ENCODE data around the gene USP28.
"Not testable (repeated sequence)": the region's sequence is repeated elsewhere in the genome, so short reads cannot be mapped to it uniquely, and the experiment has no call there.

The USP28 gene

DNA sequence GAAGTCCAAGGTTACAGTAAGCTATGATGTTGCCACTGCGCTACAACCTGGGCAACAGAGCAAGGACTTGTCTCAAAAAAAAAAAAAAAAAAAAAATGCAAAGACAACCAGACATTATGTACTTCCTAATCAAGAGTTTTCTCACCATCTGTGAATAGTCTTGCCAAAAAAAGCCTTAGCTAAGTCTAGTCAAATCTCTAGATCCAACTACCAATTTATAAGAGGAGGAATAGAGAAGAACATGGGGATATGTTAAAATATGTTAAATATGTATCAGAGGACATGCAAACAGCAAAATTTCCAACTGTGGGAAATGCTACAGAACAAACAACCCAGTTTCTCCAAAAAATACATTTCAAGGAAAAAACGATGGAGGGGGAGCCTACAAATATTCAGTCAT is 45.6 kb downstream of the USP28 start:
- DNase-seq, result no peak

DNA sequence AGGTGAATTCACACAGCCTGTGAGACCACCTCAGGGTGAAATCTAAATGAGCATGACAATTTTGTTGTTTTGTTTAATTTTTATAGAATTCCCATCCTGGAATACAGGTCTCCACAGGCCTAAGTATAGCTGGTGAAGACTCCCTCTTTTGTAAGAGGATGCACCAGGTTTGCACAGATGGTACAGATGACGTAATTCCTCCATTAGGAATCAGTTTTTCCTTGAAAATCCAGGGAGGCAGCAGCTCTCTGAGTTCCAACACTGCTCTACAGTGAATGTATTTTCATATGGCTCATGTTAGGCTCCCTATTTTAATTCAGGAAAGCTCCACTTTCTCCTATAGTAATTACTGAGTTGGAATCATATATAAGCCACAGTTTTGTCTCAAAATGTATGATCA is 47.2 kb downstream of the USP28 start:
- no peak for DNase-seq

DNA sequence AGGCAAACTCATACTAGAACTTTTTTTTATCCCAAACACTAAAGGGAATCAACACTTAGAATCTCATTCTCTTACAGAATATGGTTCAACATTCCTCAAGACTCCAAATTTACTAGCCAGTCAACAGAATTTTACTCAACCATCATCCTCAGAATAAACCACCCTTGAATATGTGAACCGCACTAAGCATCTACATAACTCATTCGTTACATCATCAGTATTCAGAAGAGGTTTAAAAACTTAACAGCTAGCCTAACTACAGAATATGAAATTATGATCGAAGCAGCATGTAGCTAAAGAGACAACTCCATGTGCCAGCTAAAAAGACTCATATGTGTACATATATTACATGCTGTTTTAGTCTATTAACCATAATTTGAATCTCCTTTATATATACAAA is 47.9 kb downstream of the USP28 start:
- no peak for DNase-seq

DNA sequence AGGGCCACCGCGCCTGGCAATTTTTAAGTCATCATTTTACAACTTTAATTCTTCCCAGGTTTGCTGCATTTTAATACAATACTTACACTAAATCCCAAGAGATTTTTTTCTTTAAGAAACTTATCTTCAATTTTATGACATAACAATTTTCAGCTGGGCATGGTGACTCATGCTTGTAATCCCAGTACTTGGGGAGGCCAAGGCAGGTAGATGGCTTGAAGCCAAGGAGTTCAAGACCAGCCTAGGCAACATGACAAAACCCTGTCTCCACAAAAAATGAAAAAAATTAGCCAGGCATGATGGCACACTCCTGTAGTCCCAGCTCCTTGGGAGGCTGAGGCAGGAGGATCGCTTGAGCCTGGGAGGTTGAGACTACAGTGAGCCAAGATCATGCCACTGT is 56.9 kb downstream of the USP28 start:
- DNase-seq, result no peak

DNA sequence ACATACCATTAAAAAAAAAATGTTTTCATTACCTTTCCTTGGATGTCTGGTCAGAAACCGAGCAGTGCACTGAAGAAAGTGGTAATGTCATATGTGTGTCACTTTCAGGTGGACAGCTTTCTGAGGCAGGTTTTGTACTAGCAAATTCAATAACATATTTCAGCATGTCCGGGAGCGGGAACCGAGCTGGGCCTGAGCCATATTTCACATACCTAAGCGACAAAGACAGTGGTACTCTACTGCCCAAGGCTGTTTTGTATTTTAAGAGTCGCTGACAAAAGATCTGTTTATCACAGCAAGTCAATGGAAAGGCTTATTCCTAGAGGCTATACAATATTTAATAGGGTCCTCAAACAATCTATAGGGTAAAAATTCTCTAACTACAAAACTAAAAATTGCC is 57.7 kb downstream of the USP28 start:
- no peak for DNase-seq

DNA sequence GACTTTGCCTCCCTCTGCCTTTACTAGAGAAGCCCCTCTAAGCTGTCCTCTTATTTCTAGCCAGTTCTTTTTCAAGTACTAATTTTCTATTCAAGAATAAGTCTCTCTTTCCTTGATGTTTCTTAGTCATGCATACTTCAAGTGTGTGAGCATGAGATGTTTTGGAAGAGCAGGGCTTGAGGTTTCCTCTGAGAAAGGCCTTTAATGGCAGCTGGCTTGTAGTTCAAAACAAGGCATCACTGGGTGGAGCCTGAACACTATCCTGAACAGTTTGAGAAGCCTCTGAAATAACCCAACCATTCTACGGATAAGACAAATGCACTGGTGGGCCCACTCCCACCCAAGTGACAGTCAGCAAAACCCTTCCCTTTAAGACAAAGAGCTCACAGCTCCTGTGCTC is 58.2 kb downstream of the USP28 start:
- DNase-seq, result no peak

DNA sequence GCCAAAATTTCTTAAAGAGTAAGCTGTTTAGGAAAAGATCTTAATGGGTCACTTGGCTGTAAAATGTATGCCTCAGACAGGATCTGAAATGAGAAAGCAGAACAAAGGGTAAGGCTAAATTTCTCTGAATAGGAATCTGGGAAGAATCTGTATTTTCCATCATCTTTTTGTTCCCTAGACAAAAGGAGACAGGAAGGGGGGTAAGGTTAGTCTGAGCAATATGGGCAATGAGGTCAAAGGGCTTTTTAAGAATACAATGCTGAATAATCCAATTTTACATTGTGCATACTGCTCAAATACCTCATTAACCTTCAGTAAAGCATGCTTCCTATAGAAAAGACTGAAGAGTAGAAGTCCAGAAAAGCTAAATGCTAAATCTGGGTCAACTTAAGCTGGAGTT is 61.2 kb downstream of the USP28 start:
- no peak for DNase-seq

DNA sequence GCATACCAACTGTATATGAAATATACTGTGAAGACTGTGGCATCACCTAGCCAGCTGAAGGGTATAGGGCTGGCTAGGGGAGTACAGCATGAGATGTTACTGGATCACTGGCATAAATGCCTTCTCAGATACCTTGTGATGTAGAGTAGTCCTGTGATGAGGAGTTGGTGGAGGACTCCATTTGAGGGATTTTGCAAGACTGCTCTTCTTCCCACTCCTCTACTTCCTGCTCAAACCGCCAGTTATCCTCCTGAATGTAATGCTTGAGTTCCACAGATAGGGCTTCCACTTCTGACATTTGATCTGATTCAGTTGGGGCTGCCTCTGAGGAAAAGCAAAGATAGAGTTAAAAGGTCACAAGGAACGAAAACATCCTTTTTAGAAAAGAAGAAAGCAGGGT is 66.4 kb downstream of the USP28 start:
- no peak for DNase-seq

DNA sequence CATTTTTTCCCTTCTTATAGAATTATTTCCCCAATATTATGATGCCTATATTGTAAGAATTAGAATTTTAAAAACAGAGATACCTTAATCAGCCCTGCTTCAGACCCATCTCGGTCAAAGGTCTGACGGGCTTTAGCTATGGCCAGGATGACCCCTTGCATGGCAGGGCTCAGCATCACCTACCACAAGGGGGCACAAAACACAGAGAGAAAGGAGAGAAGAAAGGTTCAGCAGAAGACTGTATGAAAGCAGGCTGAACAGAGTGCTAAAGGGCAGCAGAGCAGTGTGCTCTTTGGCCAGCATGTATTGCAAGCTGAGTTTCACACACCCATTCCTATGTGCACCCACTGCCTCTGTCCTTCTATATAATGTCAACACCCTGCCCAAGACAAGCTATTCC is 69.0 kb downstream of the USP28 start:
- no peak for DNase-seq

DNA sequence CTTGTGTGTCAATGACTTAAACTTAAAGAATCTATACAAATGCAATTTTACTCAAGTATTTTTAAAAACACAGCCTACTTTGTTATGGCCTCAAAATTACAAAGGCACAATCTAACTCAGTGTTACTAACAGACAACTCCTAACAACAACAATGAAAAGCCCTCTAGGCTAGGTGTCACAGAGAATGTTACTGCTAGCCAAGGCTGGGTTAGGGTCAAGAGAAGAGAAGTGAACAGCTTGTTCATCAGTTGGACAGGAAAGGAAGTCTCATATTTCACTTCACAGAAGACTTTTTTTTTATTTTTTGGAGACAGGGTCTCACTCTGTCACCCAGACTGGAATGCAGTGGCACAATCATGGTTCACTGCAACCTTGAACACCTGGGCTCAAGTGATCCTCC is 69.7 kb downstream of the USP28 start:
- DNase-seq, result no peak

DNA sequence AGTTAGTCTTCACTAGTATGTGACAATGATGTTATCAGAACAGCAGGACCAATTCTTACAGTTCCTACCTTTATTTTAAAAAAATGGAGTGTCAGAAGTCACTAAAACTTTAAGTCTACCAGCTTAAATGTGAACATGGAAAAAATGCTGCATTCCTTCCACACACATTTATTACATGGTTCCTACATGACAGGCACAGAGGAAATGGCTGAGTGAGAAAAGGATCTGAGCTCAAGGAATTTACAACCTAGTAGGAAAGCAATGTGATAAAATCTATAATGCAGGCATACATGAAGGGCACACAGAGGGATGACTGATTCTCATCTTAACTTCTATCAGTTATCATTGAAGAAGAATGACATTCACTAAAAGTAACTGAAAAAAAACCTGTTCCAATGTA is 72.8 kb downstream of the USP28 start:
- DNase-seq, result no peak

DNA sequence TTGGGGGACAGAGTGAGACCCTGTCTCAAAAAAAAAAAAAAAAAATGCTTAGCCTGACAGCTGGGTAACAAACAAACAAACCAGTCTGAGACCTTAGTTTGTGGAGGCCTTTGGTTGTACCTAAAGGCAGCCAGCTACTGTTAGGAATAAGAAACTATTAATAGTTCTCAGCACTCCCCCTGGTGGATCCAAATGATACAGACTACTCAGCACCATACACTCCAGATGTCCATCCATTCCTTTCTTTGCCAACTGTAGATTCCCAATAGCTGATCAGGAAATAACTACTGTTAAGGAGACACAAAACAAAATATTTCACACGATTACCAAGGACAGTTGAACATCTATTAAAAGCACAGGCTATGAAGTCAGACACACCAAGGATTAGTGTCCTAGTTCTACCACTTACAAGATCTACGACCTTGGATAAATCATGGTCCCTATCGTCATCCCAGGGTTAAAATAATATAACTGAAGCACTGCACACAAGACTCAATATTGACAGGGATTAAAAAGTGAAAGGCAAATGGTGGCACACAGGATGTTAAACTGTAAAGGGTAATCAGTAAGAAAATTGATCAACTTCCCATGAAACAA is 78.6 kb downstream of the USP28 start:
- no peak for DNase-seq

DNA sequence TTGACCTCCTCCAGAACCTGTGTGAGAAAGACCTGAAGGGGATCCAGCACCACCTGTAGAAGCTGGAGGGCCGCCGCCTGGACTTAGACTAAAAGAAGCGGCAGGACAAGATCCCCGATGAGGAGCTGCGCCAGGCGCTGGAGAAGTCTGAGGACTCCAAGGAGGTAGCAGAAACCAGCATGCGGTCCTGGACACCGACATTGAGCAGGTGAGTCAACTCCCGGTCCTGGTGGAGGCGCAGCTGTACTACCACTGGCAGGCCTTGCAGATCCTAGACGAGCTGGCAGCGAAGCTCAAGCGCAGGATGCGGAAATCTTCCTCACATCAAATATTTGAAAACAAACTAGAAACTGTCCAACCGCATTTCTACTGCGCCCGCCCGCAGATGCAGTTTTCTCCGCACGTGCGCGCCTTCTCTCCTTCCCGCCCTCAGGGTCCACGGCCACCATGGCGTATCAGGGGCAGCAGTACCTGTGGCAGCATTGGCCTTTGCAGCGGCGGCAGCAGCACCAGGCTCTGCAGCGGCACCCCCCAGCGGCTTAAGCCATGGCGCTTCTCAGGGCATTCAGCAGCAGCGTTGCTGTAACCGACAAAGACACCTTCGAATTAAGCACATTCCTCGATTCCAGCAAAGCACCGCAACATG is 85.6 kb downstream of the USP28 start:
- DNase-seq, result no peak

DNA sequence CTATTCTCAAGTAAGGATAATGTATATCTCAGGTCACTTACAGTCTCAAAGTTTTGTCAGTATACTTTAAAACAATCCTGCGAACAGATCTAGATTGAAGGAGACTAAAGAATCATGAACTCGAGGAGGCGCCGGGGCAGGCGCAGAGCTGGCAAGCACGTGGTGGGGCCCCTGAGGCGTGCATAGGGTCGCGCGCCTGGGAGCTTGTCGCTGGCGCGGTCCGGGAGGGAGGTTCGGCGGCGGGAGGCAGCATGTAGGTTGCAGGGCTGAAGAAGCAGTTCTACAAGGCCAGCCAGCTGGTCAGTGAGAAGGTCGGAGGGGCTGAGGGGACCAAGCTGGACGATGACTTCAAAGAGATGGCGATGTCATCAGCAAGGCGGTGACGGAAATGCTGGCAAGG is 86.4 kb downstream of the USP28 start:
- DNase-seq, result not testable (repeated sequence)

DNA sequence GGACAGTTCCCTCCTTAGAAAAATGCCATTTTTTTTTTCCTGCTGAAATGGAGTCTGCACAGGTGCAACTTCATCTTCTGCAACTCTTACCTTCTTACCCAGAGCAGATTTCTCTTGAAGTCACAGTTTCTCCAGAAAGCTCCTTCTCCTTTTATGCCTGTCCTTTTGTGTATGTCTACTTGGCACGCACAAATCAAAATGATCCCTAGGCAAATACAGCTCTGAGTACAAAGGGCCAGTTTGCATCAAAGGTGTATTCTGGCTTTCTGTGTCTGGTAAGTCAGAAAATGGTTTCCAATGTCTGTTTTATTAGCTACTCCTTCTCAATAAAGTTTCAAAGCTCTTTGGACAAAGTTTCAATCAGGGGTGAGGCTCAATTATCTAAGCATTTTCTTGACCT is 93.2 kb downstream of the USP28 start:
- DNase-seq, result no peak

DNA sequence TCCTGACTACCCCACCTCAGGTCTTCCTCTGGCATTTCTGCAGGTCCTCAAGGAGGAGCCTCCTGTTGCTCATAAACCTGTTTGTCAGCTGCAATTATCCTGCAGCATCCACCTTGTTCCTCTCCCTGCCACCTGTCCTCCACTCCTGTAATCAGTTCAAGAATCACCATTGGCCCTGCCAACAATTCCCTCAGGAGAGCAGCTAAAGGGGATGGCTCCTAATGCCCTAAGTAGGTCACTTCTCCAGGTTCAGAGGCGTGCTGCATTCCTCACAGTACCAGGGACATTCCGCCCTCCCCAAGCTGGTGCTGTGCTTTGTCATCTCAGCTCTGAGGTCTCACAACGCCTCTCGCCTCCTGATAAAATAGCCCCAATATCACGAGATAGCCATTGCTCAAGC is 93.7 kb downstream of the USP28 start:
- DNase-seq, result no peak

DNA sequence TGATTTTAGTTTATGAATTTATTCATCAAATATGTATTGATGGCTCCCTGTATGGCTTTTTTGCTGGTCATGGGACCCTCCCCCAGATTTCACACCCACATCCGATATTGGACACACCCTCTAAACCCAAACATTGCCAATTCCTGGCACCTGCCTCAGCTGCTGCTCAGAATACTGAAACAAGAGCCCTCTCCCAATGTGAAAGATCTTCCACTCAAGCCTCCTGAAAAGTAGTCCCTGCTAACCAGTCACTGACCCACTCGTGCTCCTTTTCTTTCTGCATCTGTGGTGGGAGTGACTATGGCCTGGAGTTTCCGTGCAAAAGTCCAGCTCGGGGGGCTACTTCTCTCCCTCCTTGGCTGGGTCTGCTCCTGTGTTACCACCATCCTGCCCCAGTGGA is 95.9 kb downstream of the USP28 start, which contains the start of gene CLDN25:
CLDN25 (plus strand) TSS at position 301 of the 400 bp plus-strand sequence; CDS start at position 301, 0 bp downstream.
- DNase-seq, result no peak

DNA sequence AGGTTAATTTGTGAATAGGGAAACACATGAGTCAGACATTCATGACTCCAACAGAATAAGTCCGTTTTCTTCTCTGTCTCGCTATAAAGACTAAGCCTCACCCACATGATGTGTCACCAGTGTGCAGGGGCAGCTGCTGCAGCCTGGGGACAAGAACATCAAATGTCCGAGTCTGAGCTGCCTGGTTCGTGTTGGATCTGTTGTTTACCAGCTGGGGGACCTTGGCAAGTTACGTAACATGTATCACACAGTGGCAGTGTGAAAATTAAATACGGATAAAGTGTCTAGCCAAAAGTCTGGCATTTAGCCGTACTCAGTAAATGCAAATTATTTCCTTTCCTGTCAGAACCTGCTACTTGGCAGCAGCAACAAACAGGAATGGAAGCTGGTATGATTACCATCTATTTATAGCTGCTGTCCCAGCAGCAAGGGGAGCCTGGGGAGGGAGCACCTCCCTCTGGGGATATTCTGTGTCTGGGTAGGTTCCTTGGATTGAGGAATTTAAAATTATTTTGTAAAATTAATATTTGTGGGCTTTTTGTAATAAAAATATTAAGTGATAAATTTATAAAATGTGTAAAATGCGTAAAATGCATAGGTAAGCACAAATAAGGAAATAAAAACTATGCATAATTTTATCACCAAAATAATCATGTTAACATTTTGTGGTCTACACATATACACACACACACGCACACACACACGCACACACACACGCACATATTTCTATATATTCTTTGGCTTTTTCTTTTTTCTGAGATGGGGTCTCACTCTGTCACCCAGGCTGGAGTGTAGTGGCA is 97.1 kb downstream of the USP28 start:
- no peak for DNase-seq

DNA sequence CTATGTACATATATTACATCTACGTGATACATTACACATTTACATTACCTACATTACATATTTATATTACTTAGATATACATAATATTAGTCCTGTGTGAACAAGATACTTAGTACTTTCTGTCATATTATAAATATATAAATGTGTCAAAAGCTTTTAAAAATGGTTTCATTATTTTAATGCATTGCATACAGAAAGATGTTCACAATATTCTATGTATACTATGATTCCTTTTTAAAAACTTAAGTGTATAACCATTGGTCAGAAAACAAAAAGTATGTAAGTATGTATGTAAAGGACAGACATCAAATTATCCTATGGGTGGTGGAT is 101.2 kb downstream of the USP28 start:
- no peak for DNase-seq

DNA sequence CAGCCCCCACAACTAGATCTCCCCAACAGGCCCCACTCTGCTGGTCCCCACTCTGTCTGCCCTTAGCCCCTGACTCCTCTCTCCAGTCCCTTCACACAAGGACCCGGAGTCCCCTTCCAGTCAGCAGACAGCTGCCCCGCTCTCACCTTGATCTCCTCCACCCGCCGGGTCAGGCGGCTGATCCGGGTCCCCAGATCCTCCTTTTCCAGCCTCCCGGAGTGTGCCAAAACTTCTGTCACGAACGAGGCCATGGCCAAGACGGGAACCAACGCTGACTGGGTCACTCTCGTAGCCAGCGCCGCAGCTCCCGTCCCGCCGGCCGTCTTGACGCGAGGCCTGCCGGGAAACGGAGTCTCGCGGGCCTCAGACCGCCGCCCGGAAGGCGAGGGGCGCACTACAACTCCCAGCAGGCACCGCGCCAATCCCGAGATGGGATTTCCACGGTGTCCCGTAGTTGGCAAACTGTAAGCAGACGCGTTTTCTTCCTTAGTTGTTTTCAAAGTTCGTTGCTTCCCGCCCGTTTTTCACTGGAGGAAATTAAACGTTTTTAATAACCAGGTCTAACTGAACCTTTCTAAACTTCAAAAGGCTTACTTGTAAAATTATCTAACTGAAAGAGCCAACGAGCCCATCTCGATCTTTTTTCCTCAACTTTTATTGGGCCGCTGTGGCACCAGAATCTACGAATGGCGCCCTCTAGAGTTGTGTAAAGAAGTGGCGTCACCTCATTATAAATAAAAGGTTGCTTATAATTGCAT is 101.8 kb downstream of the USP28 start, which contains the start of gene ZW10:
ZW10 (minus strand) TSS at position 277 of the 758 bp plus-strand sequence; CDS start at position 251, 26 bp downstream.
- peak; percentile 87 for DNase-seq

DNA sequence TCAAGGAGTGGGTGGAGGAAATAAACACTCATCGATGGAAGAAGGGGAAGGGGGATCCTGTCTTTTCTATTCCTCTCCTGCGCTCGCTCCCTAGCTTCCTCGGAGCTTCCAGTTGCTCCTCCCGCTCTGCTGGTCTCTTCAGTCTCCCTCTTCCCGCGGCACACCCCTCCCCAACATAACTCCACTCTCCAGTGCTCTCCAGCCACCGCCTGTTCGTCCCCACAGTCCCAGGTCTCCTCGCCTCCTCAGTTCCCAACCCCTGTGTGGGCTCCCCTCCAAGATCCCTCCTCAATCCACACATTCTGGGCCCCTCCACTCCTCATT is 102.3 kb downstream of the USP28 start:
- DNase-seq, result no peak

DNA sequence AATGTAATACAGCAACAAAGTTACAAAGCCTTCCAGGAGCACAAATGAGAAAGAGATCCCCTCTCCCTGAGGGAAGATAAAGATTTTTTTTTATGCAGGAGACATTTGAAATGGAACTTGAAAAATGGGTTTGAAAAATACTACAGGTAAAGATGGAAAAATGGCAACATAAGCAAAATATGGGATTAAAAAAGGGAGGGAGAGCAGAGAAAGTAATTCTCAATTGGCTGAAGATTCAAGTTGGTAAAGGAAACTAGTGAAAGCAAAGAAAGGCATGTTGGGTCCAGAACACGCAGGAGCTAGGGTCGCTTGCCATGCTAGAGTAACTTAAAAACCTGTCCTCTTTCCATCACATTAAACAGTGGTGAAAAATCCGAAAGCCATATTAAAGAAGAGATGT is 103.4 kb downstream of the USP28 start:
- no peak for DNase-seq

DNA sequence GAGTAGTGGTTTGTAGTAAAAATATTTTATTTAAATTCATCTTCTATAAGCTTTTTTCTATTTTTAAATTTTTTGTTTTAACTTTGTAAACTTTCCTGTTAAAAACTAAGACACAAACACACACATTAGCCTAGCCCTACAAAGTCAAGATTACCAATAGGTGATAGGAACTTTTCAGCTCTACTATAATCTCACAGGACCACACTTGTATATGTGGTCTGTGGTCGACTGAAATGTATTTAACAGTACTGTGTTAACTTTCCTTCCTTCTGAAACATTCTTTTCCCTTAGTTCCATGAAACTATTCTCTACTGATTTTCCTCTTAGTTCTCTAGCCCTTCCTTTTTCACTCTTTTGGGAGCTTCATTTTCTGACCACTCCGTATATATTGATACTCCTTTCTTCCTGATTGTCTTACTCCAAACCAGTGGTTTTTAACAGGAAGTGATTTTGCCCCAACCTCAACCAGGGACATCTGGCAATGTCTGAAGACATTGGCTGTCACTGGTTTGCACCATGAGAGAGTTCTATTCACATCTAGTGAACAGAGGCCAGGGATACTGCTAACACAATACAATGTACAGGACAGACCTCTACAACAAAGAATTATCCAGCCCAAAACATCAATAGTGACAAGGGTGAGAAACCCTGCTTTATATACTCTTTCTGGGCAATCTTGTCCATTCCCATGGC is 110.7 kb downstream of the USP28 start:
- no peak for DNase-seq

Measured in effector CD8-positive, alpha-beta T cell (primary cell).